ENCODE results near the gene SLC5A12. TPM values are rescaled to one million over a fixed set of nuclear protein-coding genes. Genes with fewer than 3 reads are reported as not detected.
A peak's percentile ranks its signal among the peaks of the same experiment; 100 is the strongest.
"Not testable (repeated sequence)": the region's sequence is repeated elsewhere in the genome, so short reads cannot be mapped to it uniquely, and the experiment has no call there.

SLC5A12 gene
- polyA plus RNA-seq, 1 experiment: not detected

DNA sequence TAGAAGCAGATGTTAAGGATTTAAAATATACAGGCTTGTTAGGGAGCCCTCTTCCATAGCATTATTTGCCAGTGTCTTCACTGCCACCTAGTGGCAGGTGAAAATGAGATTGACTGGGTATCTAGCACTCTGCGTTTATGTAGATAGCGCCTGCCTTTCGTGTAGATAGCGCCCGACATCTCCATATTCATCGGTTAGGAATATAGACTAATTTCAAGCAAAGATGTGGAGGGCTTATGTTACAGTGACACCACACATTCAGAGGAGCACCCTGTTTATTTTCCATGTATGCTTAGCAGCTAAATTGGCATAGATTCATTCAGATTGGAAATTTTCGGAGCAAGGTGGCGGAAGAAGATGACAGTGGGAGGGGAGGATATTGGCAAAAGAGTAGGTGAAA is 72.0 kb downstream of the SLC5A12 start:
- TF ChIP-seq, protein P1, sequence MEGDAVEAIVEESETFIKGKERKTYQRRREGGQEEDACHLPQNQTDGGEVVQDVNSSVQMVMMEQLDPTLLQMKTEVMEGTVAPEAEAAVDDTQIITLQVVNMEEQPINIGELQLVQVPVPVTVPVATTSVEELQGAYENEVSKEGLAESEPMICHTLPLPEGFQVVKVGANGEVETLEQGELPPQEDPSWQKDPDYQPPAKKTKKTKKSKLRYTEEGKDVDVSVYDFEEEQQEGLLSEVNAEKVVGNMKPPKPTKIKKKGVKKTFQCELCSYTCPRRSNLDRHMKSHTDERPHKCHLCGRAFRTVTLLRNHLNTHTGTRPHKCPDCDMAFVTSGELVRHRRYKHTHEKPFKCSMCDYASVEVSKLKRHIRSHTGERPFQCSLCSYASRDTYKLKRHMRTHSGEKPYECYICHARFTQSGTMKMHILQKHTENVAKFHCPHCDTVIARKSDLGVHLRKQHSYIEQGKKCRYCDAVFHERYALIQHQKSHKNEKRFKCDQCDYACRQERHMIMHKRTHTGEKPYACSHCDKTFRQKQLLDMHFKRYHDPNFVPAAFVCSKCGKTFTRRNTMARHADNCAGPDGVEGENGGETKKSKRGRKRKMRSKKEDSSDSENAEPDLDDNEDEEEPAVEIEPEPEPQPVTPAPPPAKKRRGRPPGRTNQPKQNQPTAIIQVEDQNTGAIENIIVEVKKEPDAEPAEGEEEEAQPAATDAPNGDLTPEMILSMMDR (IDR thresholded peaks at IDR 0.05; ENCODE audit: insufficient read depth, low read depth, low read length): peak; percentile 83
- H3K27me3 ChIP-seq (ENCODE audit: control insufficient read depth, insufficient read depth, low read length): no peaks in the 10 kb centered on the region
- DNase-seq (ENCODE audit: low read depth): peak; percentile 4
- no peak overlapping the region for H3K4me3 ChIP-seq (ENCODE audit: low read depth, low read length)
- no peaks in the 10 kb centered on the region for H3K36me3 ChIP-seq (ENCODE audit: control insufficient read depth, insufficient read depth, low read length)
- CTCF ChIA-PET: interaction anchor here (0.7 to 1.4 kb wide), 10 partner anchors 8 to 509 kb away, joined by 3 to 7 read pairs (median 3); no protein-coding TSS in a partner anchor
- POLR2A ChIA-PET: no interaction called here

- H3K27me3 ChIP-seq (ENCODE audit: control insufficient read depth, insufficient read depth, low read length); H3K4me3 ChIP-seq (ENCODE audit: low read depth, low read length); DNase-seq (ENCODE audit: low read depth); POLR2A ChIA-PET; H3K36me3 ChIP-seq (ENCODE audit: control insufficient read depth, insufficient read depth, low read length): not testable (repeated sequence)
- CTCF ChIA-PET: interaction anchor here (0.6 to 1.5 kb wide), 2 partner anchors 14 to 31 kb away, joined by 3 to 4 read pairs; no protein-coding TSS in a partner anchor
Measured at GRCh38 chr11:26643314-26643713, 78.5 kb downstream of the SLC5A12 start.

DNA sequence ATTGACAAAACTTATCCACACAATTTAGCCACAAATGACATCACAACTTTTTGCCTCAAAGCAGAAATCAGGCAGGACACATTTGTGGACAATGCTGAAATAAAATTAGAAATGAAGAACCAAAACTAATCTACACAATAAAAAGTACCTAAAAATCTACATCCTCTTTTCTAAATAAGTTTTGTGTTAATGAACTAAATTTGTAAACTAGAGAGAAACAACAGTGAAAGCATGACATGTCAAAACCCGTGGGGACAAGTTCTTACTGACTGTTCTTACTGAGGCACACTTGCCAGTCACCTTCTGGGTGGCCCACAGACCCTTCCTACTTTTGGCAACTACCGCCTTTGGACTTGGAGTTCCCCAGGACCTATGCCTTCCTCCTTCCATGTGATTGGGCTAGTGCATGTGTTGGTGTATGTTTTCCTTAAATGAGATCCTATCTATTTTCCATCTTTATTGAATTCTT is 89.1 kb downstream of the SLC5A12 start:
- DNase-seq (ENCODE audit: low read depth): no peak
- Histone ChIP-seq H3K36me3 (ENCODE audit: control insufficient read depth, insufficient read depth, low read length) (no peaks in the 10 kb centered on the region), H3K27me3 (ENCODE audit: control insufficient read depth, insufficient read depth, low read length) (no peaks in the 10 kb centered on the region), H3K4me3 (ENCODE audit: low read depth, low read length) (no peak overlapping the region)
- ChIA-PET CTCF (no interaction called here), POLR2A (no interaction called here)
- TF ChIP-seq, protein P1 (IDR thresholded peaks at IDR 0.05; ENCODE audit: insufficient read depth, low read depth, low read length): no peak

GRCh38 chr11:26626346-26626745 is 95.5 kb downstream of the SLC5A12 start:
- H3K4me3 ChIP-seq (ENCODE audit: low read depth, low read length): no peak overlapping the region
- H3K36me3 ChIP-seq (ENCODE audit: control insufficient read depth, insufficient read depth, low read length): no peaks in the 10 kb centered on the region
- ChIA-PET CTCF (interaction anchor here (0.6 to 0.7 kb wide), 3 partner anchors 331 to 981 kb away, joined by 3 to 4 read pairs (median 3); no protein-coding TSS in a partner anchor), POLR2A (no interaction called here)
- no peak for DNase-seq (ENCODE audit: low read depth)
- H3K27me3 ChIP-seq (ENCODE audit: control insufficient read depth, insufficient read depth, low read length): no peaks in the 10 kb centered on the region
- TF ChIP-seq, protein P1 (IDR thresholded peaks at IDR 0.05; ENCODE audit: insufficient read depth, low read depth, low read length): no peak

- TF ChIP-seq, protein P1 (IDR thresholded peaks at IDR 0.05; ENCODE audit: insufficient read depth, low read depth, low read length): no peak
- H3K4me3 ChIP-seq (ENCODE audit: low read depth, low read length): no peak overlapping the region
- H3K36me3 ChIP-seq (ENCODE audit: control insufficient read depth, insufficient read depth, low read length): no peaks in the 10 kb centered on the region
- no peaks in the 10 kb centered on the region for H3K27me3 ChIP-seq (ENCODE audit: control insufficient read depth, insufficient read depth, low read length)
- ChIA-PET CTCF (no interaction called here), POLR2A (no interaction called here)
- DNase-seq (ENCODE audit: low read depth): no peak
Measured at GRCh38 chr11:26623076-26623659, 98.7 kb downstream of the SLC5A12 start.

GRCh38 chr11:26622181-26622580 is 99.7 kb downstream of the SLC5A12 start:
- no peaks in the 10 kb centered on the region for H3K27me3 ChIP-seq (ENCODE audit: control insufficient read depth, insufficient read depth, low read length)
- DNase-seq (ENCODE audit: low read depth): no peak

More at GRCh38 chr11:26622181-26622580, 99.7 kb downstream of the SLC5A12 start:
- CTCF ChIA-PET: interaction anchor here (0.8 to 1.0 kb wide), 2 partner anchors 24 to 28 kb away, joined by 3 read pairs; no protein-coding TSS in a partner anchor
- H3K36me3 ChIP-seq (ENCODE audit: control insufficient read depth, insufficient read depth, low read length): no peaks in the 10 kb centered on the region
- POLR2A ChIA-PET: no interaction called here
- TF ChIP-seq, protein P1 (IDR thresholded peaks at IDR 0.05; ENCODE audit: insufficient read depth, low read depth, low read length): no peak
- H3K4me3 ChIP-seq (ENCODE audit: low read depth, low read length): no peak overlapping the region
